ENCODE measurements around the gene CXorf58. TPM values are rescaled to one million over a fixed set of nuclear protein-coding genes. Genes with fewer than 3 reads are reported as not detected.
"Not testable (repeated sequence)": the region's sequence is repeated elsewhere in the genome, so short reads cannot be mapped to it uniquely, and the experiment has no call there.

CXorf58 gene
- total RNA-seq, 1 donor from 2014 or later = not detected

GRCh38 chrX:23964191-23964590 is 56.4 kb downstream of the CXorf58 start:
- TF ChIP-seq POLR2A (IDR thresholded peaks at IDR 0.05) (no peak), POLR2AphosphoS5 (IDR thresholded peaks at IDR 0.05; ENCODE audit: insufficient read depth in 1 of 2, low read depth in 1 of 2) (no peak), CTCF (IDR thresholded peaks at IDR 0.05) (no peak)
- no peaks in the 10 kb centered on the region for H3K4me1 ChIP-seq
- H3K27me3 ChIP-seq = no peaks in the 10 kb centered on the region
- no peaks in the 10 kb centered on the region for H3K36me3 ChIP-seq
- no peak for DNase-seq (ENCODE audit: extremely low spot score in 2 of 2)
- intact Hi-C loops (cut with DNase I) = no loop called here
- H3K27ac ChIP-seq = no peak overlapping the region
- no peaks in the 10 kb centered on the region for H3K9me3 ChIP-seq
- no peak overlapping the region for H3K4me3 ChIP-seq

- intact Hi-C loops (cut with DNase I); H3K9me3 ChIP-seq; H3K27ac ChIP-seq; H3K4me1 ChIP-seq; H3K36me3 ChIP-seq; H3K4me3 ChIP-seq; DNase-seq (ENCODE audit: extremely low spot score in 2 of 2); H3K27me3 ChIP-seq: not testable (repeated sequence)
Measured at GRCh38 chrX:23965630-23966029, 57.8 kb downstream of the CXorf58 start.

GRCh38 chrX:23978491-23978890 is 70.7 kb downstream of the CXorf58 start:
- Histone ChIP-seq H3K4me3 (no peak overlapping the region), H3K27me3 (no peaks in the 10 kb centered on the region), H3K27ac (no peak overlapping the region), H3K4me1 (no peaks in the 10 kb centered on the region), H3K36me3 (no peaks in the 10 kb centered on the region), H3K9me3 (no peaks in the 10 kb centered on the region)
- TF ChIP-seq POLR2A (IDR thresholded peaks at IDR 0.05) = no peak
- no peak for TF ChIP-seq POLR2AphosphoS5 (IDR thresholded peaks at IDR 0.05; ENCODE audit: insufficient read depth in 1 of 2, low read depth in 1 of 2)
- no peak for TF ChIP-seq CTCF (IDR thresholded peaks at IDR 0.05)
- DNase-seq (ENCODE audit: extremely low spot score in 2 of 2) = no peak
- intact Hi-C loops (cut with DNase I) = no loop called here

GRCh38 chrX:23980011-23980441 is 72.2 kb downstream of the CXorf58 start:
- H3K4me3 ChIP-seq = no peak overlapping the region
- intact Hi-C loops (cut with DNase I) = no loop called here
- H3K9me3 ChIP-seq = no peaks in the 10 kb centered on the region
- H3K4me1 ChIP-seq = no peaks in the 10 kb centered on the region
- H3K36me3 ChIP-seq = no peaks in the 10 kb centered on the region
- H3K27ac ChIP-seq = no peak overlapping the region
- H3K27me3 ChIP-seq = no peaks in the 10 kb centered on the region
- TF ChIP-seq POLR2AphosphoS5 (IDR thresholded peaks at IDR 0.05; ENCODE audit: insufficient read depth in 1 of 2, low read depth in 1 of 2) (no peak), CTCF (IDR thresholded peaks at IDR 0.05) (no peak), POLR2A (IDR thresholded peaks at IDR 0.05) (no peak)
- no peak for DNase-seq (ENCODE audit: extremely low spot score in 2 of 2)

GRCh38 chrX:23981222-23981621 is 73.4 kb downstream of the CXorf58 start:
- no peak overlapping the region for H3K27ac ChIP-seq
- no peak overlapping the region for H3K4me3 ChIP-seq
- intact Hi-C loops (cut with DNase I) = no loop called here
- no peaks in the 10 kb centered on the region for H3K9me3 ChIP-seq
- TF ChIP-seq POLR2AphosphoS5 (IDR thresholded peaks at IDR 0.05; ENCODE audit: insufficient read depth in 1 of 2, low read depth in 1 of 2) (no peak), CTCF (IDR thresholded peaks at IDR 0.05) (no peak), POLR2A (IDR thresholded peaks at IDR 0.05) (no peak)
- no peaks in the 10 kb centered on the region for H3K4me1 ChIP-seq
- no peaks in the 10 kb centered on the region for H3K36me3 ChIP-seq
- DNase-seq (ENCODE audit: extremely low spot score in 2 of 2) = no peak
- H3K27me3 ChIP-seq = no peaks in the 10 kb centered on the region

GRCh38 chrX:23981711-23982110 is 73.9 kb downstream of the CXorf58 start:
- no peaks in the 10 kb centered on the region for H3K27me3 ChIP-seq
- no peak for DNase-seq (ENCODE audit: extremely low spot score in 2 of 2)
- TF ChIP-seq POLR2AphosphoS5 (IDR thresholded peaks at IDR 0.05; ENCODE audit: insufficient read depth in 1 of 2, low read depth in 1 of 2) (no peak), CTCF (IDR thresholded peaks at IDR 0.05) (no peak), POLR2A (IDR thresholded peaks at IDR 0.05) (no peak)
- no peaks in the 10 kb centered on the region for H3K4me1 ChIP-seq
- intact Hi-C loops (cut with DNase I) = no loop called here
- no peak overlapping the region for H3K27ac ChIP-seq
- no peaks in the 10 kb centered on the region for H3K9me3 ChIP-seq
- H3K36me3 ChIP-seq = no peaks in the 10 kb centered on the region
- H3K4me3 ChIP-seq = no peak overlapping the region

Measured in vagina (tissue), 2 donors.